Measurements from ENCODE around the gene RASAL1. TPM values are rescaled to one million over a fixed set of nuclear protein-coding genes. Genes with fewer than 3 reads are reported as not detected.

The RASAL1 gene
- total and polyA plus RNA-seq, 2 experiments from 2014 or later = 2.7 to 8.2 TPM

GRCh38 chr12:113181975-113182374 lies 46.4 kb upstream of the RASAL1 start:
- H3K79me2 ChIP-seq (replicated peaks; ENCODE audit: insufficient read depth) = peaks cover 40% of the 10 kb centered on the region
- no peak for TF ChIP-seq STAT1 (IDR thresholded peaks at IDR 0.05; ENCODE audit: unreplicated experiment)
- TF ChIP-seq CREB1 (CRISPR knock-in tag; IDR thresholded peaks at IDR 0.05; ENCODE audit: low read depth) = no peak
- no peak for TF ChIP-seq ZNF114 (CRISPR knock-in tag; IDR thresholded peaks at IDR 0.05)
- TF ChIP-seq POLR2AphosphoS5 (IDR thresholded peaks at IDR 0.05; ENCODE audit: low read depth) = no peak
- TF ChIP-seq, protein P1, sequence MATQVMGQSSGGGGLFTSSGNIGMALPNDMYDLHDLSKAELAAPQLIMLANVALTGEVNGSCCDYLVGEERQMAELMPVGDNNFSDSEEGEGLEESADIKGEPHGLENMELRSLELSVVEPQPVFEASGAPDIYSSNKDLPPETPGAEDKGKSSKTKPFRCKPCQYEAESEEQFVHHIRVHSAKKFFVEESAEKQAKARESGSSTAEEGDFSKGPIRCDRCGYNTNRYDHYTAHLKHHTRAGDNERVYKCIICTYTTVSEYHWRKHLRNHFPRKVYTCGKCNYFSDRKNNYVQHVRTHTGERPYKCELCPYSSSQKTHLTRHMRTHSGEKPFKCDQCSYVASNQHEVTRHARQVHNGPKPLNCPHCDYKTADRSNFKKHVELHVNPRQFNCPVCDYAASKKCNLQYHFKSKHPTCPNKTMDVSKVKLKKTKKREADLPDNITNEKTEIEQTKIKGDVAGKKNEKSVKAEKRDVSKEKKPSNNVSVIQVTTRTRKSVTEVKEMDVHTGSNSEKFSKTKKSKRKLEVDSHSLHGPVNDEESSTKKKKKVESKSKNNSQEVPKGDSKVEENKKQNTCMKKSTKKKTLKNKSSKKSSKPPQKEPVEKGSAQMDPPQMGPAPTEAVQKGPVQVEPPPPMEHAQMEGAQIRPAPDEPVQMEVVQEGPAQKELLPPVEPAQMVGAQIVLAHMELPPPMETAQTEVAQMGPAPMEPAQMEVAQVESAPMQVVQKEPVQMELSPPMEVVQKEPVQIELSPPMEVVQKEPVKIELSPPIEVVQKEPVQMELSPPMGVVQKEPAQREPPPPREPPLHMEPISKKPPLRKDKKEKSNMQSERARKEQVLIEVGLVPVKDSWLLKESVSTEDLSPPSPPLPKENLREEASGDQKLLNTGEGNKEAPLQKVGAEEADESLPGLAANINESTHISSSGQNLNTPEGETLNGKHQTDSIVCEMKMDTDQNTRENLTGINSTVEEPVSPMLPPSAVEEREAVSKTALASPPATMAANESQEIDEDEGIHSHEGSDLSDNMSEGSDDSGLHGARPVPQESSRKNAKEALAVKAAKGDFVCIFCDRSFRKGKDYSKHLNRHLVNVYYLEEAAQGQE (IDR thresholded peaks at IDR 0.05; ENCODE audit: unreplicated experiment) = no peak
- no peak for TF ChIP-seq EZH2phosphoT487 (IDR thresholded peaks at IDR 0.05; ENCODE audit: unreplicated experiment)
- TF ChIP-seq NANOG (IDR thresholded peaks at IDR 0.05; ENCODE audit: borderline replicate concordance) = no peak
- no peak for TF ChIP-seq ETS1 (IDR thresholded peaks at IDR 0.05)
- TF ChIP-seq EZH2 (IDR thresholded peaks at IDR 0.05; ENCODE audit: low read depth, unreplicated experiment) = no peak
- TF ChIP-seq ZNF331 (CRISPR knock-in tag; IDR thresholded peaks at IDR 0.05; ENCODE audit: low read depth) = no peak
- TF ChIP-seq ZNF462 (CRISPR knock-in tag; IDR thresholded peaks at IDR 0.05) = no peak
- TF ChIP-seq, protein P2, sequence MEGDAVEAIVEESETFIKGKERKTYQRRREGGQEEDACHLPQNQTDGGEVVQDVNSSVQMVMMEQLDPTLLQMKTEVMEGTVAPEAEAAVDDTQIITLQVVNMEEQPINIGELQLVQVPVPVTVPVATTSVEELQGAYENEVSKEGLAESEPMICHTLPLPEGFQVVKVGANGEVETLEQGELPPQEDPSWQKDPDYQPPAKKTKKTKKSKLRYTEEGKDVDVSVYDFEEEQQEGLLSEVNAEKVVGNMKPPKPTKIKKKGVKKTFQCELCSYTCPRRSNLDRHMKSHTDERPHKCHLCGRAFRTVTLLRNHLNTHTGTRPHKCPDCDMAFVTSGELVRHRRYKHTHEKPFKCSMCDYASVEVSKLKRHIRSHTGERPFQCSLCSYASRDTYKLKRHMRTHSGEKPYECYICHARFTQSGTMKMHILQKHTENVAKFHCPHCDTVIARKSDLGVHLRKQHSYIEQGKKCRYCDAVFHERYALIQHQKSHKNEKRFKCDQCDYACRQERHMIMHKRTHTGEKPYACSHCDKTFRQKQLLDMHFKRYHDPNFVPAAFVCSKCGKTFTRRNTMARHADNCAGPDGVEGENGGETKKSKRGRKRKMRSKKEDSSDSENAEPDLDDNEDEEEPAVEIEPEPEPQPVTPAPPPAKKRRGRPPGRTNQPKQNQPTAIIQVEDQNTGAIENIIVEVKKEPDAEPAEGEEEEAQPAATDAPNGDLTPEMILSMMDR (conservative IDR thresholded peaks at IDR 0.05; ENCODE audit: low read depth in 2 of 2) = no peak
- TF ChIP-seq JUNB (IDR thresholded peaks at IDR 0.05; ENCODE audit: unreplicated experiment) = no peak

More at GRCh38 chr12:113181975-113182374, 46.4 kb upstream of the RASAL1 start:
- H3K4me3 ChIP-seq = no peak overlapping the region
- no peaks in the 10 kb centered on the region for H3K9me3 Mint-ChIP-seq
- no peak overlapping the region for H2AFZ ChIP-seq
- H3F3A ChIP-seq (replicated peaks; ENCODE audit: low read depth) = peaks cover 3% of the 10 kb centered on the region; the same call in 1 of the 2 replicates
- no peak overlapping the region for H3K27ac ChIP-seq (ENCODE audit: low read depth)
- H3K27me3 Mint-ChIP-seq (ENCODE audit: insufficient read depth, low read depth, poor library complexity) = peaks cover 6% of the 10 kb centered on the region
- H3K27ac Mint-ChIP-seq = no peak overlapping the region
- H3K4me3 Mint-ChIP-seq = no peak overlapping the region
- peaks cover 10% of the 10 kb centered on the region for H3K4me1 Mint-ChIP-seq
- H3K4me2 ChIP-seq = no peak overlapping the region
- H3K36me3 ChIP-seq (ENCODE audit: insufficient read depth) = peaks cover 14% of the 10 kb centered on the region; the same call in 1 of the 2 replicates
- DNase-seq (ENCODE audit: low spot score) (no peak), ATAC-seq (no peak)
- H3K9me2 ChIP-seq (ENCODE audit: insufficient read depth) = no peaks in the 10 kb centered on the region
- H3K4me1 ChIP-seq (ENCODE audit: insufficient read depth) = peaks cover 4% of the 10 kb centered on the region; the same call in 1 of the 2 replicates
- H4K20me1 ChIP-seq (replicated peaks; ENCODE audit: insufficient read depth) = peaks cover 30% of the 10 kb centered on the region
- H3K27me3 ChIP-seq (ENCODE audit: insufficient read depth) = no peaks in the 10 kb centered on the region
- peaks cover 57% of the 10 kb centered on the region for H3K36me3 Mint-ChIP-seq (ENCODE audit: low read depth)

All from GM23338 (cell line).